ENCODE data around the gene THAP3. TPM values are rescaled to one million over a fixed set of nuclear protein-coding genes. Genes with fewer than 3 reads are reported as not detected.

The THAP3 gene
- total RNA-seq, 1 experiment from 2014 or later, result 11.5 TPM

GRCh38 chr1:6586404-6586816, 38.3 kb upstream of the THAP3 start:
- peaks cover 18% of the 10 kb centered on the region for H3K36me3 Mint-ChIP-seq (ENCODE audit: insufficient read depth, unreplicated experiment)
- no peak for DNase-seq
- TF ChIP-seq CTCF (IDR thresholded peaks at IDR 0.05; ENCODE audit: unreplicated experiment), result no peak
- H3K4me1 Mint-ChIP-seq (ENCODE audit: low read depth, unreplicated experiment), result no peaks in the 10 kb centered on the region
- H3K9me3 Mint-ChIP-seq (ENCODE audit: low read depth, unreplicated experiment), result no peaks in the 10 kb centered on the region
- H3K27me3 Mint-ChIP-seq (ENCODE audit: unreplicated experiment), result no peaks in the 10 kb centered on the region
- CTCF ChIA-PET, result interaction anchor here (0.7 kb wide), 1 partner anchor 32 kb away, joined by 4 read pairs; the partner anchor contains the start of gene NOL9
- BruUV-seq (replicated peaks), result no TSS peak
- H3K4me3 Mint-ChIP-seq (ENCODE audit: low read depth, unreplicated experiment), result no peak overlapping the region
- intact Hi-C loops (cut with micrococcal nuclease; ENCODE audit: unreplicated experiment), result no loop called here
- no peak overlapping the region for H3K27ac Mint-ChIP-seq (ENCODE audit: unreplicated experiment)

DNA sequence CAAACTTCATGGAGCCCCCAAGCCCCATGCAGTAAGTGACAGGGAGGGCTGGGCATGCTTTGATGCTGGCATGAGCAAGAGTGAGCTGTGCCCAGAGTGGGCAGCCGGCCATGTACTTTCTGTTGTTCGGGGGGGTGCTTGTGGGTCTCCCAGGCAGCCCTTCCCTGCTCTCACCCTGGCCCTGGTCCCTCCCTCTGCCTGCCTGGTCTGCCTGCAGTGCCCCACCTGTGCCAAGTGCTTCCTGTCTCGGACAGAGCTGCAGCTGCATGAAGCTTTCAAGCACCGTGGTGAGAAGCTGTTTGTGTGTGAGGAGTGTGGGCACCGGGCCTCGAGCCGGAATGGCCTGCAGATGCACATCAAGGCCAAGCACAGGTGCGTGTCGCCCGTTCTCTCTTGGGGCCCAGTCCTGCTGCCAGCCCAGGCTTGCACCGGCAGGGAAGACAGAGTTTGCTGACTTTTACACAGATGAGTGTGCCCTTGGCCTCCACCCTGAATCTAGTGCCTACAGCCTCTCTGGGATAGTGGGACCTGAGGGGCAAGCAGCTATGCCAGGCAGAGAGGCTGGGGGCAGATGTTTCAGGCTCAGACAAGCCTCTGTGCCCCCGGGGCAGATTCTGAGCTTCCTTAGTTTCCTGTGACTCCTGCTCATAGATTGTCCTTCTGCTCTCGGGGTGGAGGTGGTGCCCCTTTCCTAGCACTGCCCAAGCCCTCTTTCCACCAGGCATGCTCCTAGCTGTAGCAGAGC, 37.2 kb upstream of the THAP3 start:
- no peak overlapping the region for H3K4me3 Mint-ChIP-seq (ENCODE audit: low read depth, unreplicated experiment)
- CTCF ChIA-PET, result no interaction called here
- intact Hi-C loops (cut with micrococcal nuclease; ENCODE audit: unreplicated experiment), result no loop called here
- no TSS peak for BruUV-seq (replicated peaks)
- no peak for TF ChIP-seq CTCF (IDR thresholded peaks at IDR 0.05; ENCODE audit: unreplicated experiment)
- DNase-seq, result no peak
- no peaks in the 10 kb centered on the region for H3K27me3 Mint-ChIP-seq (ENCODE audit: unreplicated experiment)
- H3K36me3 Mint-ChIP-seq (ENCODE audit: insufficient read depth, unreplicated experiment), result peaks cover 11% of the 10 kb centered on the region
- no peaks in the 10 kb centered on the region for H3K9me3 Mint-ChIP-seq (ENCODE audit: low read depth, unreplicated experiment)
- no peaks in the 10 kb centered on the region for H3K4me1 Mint-ChIP-seq (ENCODE audit: low read depth, unreplicated experiment)
- no peak overlapping the region for H3K27ac Mint-ChIP-seq (ENCODE audit: unreplicated experiment)

GRCh38 chr1:6588128-6588892, 36.4 kb upstream of the THAP3 start:
- CTCF ChIA-PET, result no interaction called here
- Mint-ChIP-seq H3K4me1 (ENCODE audit: low read depth, unreplicated experiment) (no peaks in the 10 kb centered on the region), H3K27ac (ENCODE audit: unreplicated experiment) (no peak overlapping the region), H3K36me3 (ENCODE audit: insufficient read depth, unreplicated experiment) (peaks cover 5% of the 10 kb centered on the region), H3K27me3 (ENCODE audit: unreplicated experiment) (no peaks in the 10 kb centered on the region), H3K4me3 (ENCODE audit: low read depth, unreplicated experiment) (no peak overlapping the region), H3K9me3 (ENCODE audit: low read depth, unreplicated experiment) (no peaks in the 10 kb centered on the region)
- no peak for DNase-seq
- BruUV-seq (replicated peaks), result no TSS peak
- TF ChIP-seq CTCF (IDR thresholded peaks at IDR 0.05; ENCODE audit: unreplicated experiment), result no peak
- intact Hi-C loops (cut with micrococcal nuclease; ENCODE audit: unreplicated experiment), result no loop called here

DNA sequence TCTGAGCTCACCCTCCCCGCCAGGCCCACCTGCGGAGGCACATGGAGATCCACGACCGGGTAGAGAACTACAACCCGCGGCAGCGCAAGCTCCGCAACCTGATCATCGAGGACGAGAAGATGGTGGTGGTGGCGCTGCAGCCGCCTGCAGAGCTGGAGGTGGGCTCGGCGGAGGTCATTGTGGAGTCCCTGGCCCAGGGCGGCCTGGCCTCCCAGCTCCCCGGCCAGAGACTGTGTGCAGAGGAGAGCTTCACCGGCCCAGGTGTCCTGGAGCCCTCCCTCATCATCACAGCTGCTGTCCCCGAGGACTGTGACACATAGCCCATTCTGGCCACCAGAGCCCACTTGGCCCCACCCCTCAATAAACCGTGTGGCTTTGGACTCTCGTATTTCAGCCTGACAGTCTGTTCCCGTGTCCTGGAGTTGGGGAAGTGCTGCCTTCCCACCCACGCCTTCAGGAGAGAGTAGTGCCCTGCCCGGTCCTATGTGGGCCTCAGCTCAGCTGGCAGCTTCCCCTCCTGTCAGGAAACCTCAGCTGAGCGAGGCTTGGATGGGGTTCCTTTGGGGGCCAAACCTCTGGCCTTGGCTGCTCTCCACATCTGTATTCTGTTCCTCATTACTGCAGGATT, 35.7 kb upstream of the THAP3 start:
- Mint-ChIP-seq H3K4me1 (ENCODE audit: low read depth, unreplicated experiment) (no peaks in the 10 kb centered on the region), H3K9me3 (ENCODE audit: low read depth, unreplicated experiment) (no peaks in the 10 kb centered on the region), H3K27me3 (ENCODE audit: unreplicated experiment) (no peaks in the 10 kb centered on the region), H3K4me3 (ENCODE audit: low read depth, unreplicated experiment) (no peak overlapping the region), H3K36me3 (ENCODE audit: insufficient read depth, unreplicated experiment) (peaks cover 5% of the 10 kb centered on the region), H3K27ac (ENCODE audit: unreplicated experiment) (no peak overlapping the region)
- CTCF ChIA-PET, result no interaction called here
- DNase-seq, result no peak
- intact Hi-C loops (cut with micrococcal nuclease; ENCODE audit: unreplicated experiment), result no loop called here
- no peak for TF ChIP-seq CTCF (IDR thresholded peaks at IDR 0.05; ENCODE audit: unreplicated experiment)
- no TSS peak for BruUV-seq (replicated peaks)

Data from Calu3 (cell line).